ENCODE data around the gene PLN.

Gene PLN

DNA sequence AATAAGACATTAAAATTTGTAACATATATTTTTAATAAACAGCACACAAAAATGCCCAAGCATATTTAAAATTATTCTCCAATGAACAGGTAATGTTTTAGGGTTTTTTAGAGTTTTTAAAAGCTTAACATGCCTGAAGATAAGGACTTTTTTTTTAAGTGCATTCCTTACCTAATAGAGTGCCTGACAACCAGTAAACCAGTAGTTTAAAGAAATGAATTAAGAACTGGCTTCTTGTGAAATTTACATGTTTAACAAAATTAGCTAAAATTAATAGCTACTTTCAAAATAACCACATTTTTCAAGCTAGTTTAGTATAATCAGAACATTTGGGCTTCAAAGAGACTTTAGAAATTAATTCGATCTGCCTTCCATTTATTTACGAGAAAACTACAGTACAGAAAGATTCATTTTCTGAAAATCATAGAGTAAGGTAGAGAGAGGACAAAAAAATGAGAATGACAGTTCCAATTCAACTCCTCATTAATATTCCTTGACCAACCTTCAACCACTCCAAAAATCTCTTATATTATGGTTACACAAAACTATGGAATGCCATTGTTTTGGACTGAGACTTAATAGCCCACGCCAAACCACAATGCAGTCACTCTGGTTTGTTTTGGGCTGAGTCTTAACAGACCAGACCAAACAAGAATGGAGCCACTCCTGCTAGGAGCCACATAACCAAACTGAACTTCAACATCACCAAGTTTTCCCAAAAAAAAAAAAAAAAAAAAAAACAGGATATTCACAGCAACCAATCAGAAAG, 5.7 kb upstream of the PLN start:
- no peak for DNase-seq

DNA sequence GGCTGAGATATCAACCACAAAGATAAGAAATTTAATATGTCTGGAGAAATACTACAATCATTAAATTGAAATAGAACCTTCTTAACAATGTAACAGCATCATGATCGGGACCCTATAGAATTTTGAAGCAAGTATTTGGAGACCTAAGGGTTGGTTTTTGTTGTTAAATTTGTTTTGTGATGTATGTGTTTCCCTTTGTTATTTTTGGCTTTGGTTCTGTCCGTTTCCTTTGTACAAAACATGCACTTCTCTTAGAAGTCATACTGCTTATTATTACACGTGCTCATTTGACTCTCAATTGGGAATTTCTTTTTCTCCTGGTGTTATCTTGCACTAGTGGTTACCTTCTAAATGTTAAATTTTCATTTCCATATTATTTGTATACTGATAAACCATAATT, 4.0 kb upstream of the PLN start:
- no peak for DNase-seq

DNA sequence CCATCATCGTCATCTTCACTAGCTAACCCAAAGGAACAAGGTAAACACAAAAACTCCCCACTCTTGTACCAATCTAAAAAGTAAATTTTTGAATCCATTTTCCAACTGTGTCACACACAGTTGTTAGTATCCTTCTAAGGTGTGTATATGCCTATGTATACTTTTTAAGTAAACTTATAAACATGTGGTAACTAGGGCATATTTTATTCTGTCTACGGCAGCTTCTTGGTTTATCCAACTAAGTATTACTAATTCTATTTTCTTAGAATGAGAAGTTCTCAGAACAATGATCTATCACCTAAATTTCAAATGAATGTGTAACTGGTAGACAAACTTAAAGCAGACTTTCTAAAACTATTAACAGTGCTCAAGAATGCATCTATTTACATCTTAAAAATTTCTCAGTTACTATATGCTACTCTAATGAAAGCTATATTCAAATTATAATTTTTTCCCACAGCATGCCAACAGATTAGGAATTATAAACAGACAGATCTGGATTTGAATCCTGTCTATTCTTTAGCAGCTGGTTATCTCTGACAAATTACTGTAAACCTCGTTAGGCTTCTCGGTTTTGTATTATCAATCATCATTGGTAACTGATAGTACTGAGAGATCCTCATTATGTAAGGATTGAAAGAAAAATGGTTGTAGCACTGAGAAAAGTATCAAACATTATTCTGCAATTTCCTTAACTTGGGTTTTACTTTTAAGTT, 1.8 kb upstream of the PLN start:
- no peak for DNase-seq

DNA sequence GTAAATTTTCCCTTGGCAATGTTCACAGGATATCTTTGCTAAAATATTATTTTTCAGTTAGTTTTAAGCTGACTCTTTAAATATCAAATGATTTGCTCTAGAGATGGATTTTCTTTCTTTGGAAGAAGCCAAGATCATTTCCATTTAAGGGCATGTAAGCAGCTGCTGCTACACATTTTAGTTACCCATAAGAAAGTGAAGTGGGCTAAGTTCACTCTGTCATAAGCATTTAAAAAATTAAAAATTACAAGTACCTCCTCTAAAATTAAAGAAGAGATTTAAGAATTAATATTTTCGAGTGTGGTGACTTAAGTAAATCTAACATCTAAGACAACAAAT, 1.2 kb upstream of the PLN start:
- DNase-seq: no peak

DNA sequence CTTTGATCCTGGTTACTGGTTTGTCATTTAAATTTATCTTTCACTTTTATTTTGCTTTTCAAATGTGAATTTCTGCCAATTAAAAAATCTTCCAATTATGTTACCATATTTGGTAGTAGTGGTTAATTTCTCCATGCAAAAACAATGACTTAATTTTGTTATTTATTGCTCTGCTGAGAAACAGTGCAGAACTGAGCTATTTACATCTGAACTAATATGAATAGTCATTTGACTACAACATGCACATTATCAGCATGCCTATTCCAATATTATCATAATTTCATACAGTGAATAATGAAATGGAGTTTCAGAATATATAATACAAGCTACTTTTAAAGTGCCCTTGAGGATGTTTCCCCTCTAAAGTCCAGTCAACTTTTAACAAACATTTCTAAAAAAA, 517 bp downstream of the PLN start:
- no peak for DNase-seq

DNA sequence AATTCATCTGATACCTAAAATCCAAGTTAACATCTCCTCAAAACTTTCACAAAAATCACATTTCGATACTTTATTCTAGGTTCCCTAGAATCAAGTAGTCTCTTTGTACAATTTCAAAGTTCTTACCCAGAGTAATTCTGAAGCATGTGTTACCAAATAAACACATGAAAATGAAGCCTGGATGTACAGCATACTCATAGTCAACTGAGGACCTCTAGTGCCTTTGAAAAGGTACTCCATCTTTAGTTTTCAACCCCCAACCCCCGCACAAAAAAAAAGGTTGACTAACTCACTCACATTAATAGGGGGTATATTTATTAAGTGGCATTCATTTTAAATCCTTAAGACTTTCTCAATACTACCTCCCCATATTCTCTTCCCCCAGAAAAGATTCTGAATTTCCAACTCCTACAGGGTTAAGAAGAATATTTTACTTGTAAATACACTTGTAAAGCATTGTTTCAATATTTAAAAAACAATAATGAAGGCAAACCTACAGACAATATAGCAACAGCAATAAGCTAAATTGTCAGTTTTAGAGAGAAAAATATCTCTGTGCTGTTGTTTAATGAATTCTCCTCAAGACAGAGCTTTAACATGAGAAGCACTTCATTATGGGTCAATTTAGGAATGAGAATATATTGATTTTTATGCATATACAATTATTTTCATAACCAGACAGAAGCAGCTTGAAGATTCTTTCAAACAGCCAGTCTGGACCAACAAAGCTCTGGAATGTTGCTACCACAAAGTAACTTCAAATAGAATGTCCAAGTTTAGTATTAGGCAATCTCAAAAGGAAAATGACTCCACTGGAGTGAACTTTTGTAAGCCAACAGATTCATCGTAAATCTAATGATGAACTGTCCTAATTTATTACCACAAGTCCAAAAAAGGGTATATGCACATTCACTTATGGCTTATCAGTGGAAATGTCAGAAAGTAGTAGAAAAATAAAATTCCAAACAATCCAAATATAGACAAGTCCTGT, 3.3 kb downstream of the PLN start:
- peak; percentile 9 to 68 (median 45) for DNase-seq

DNA sequence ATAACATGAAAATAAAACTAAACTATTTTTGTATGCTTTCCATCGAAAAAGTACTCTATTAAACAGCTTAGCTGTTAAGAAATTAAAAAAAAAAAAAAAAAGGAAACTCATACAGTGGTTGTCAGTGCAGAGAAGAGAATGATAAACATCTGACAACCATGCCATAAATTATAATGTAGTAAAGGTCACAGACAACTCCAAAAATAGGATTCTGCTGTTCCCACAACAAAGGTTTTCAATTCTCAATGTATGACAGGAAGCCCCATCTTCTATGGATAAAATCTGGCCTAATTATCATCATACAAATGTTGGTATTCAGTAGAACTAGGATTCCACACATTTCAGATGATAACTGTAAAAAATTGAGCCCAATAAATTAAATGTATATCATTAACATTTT, 5.0 kb downstream of the PLN start:
- no peak for DNase-seq

DNA sequence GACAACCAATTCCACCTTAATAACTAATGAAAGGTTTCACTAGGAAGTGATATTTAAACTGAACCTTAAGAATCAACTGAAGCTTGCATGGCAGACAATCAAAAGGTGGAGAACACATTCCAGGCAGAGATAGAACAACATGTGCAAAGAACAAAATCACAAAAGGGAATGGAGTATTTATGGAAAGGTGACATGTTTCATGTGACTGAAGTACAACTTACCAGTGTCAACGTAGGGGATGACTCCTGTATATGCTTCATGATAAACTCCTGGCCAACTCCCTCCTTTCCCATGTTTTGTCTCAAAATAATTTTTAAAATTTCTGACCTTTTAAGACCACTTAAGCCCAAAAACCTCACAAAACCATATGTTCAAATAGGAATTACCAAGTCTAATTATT, 6.6 kb downstream of the PLN start:
- DNase-seq: no peak

DNA sequence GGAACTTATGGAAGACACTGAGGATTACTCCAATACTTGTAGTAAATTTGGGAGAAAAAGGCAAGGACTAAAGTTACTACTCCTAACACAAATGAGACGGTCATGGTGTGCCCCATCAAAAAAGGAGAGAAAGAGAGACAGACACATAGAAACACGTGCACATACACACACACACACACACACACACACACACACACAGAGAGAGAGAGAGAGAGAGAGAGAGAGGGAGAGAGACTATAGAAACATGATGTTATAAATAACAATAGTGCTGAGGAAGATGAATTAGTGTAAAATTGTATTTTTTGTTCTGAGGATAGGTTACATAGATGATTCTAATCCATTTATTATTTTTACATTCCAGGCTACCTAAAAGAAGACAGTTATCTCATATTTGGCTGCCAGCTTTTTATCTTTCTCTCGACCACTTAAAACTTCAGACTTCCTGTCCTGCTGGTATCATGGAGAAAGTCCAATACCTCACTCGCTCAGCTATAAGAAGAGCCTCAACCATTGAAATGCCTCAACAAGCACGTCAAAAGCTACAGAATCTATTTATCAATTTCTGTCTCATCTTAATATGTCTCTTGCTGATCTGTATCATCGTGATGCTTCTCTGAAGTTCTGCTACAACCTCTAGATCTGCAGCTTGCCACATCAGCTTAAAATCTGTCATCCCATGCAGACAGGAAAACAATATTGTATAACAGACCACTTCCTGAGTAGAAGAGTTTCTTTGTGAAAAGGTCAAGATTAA, 10.5 kb downstream of the PLN start:
- no peak for DNase-seq

DNA sequence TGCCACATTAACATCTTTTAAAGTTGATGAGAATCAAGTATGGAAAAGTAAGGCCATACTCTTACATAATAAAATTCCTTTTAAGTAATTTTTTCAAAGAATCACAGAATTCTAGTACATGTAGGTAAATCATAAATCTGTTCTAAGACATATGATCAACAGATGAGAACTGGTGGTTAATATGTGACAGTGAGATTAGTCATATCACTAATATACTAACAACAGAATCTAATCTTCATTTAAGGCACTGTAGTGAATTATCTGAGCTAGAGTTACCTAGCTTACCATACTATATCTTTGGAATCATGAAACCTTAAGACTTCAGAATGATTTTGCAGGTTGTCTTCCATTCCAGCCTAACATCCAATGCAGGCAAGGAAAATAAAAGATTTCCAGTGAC, 11.6 kb downstream of the PLN start:
- no peak for DNase-seq

DNA sequence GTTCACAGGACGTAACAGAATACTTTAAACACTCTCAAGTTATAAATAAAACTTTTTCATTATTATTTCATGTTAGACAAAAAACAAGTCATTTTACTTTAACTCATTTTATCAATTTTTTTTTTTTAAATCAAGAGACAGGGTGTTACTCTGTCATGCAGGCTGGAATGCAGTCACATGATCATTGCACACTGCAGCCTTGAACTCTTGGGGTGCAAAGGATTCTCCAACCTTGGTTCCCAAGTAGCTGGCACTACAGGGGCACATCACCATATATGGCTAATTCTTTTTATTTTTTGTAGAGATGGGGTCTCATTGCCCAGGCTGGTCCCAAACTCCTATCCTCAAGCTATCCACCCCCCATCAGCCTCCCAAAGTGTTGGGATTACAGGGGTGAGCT, 14.2 kb downstream of the PLN start:
- no peak for DNase-seq

DNA sequence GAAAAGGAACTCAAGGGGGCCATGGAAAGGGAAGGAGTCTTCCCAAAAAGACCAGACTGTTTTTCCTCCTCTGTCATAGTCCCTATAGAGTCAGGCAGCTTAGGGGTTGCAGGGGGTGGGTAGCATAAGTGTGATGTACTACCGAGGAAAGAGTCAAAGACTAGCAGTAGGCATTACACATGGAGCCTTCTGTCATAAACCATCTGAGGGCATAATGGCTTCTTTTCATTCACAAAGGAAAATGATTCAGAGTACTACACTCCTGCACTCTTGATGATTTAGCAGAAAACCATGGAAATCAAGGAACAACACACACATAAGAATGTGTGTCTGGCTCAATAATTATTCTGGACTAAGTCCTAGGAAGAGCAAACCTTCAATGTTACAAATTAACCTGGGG, 14.9 kb downstream of the PLN start:
- DNase-seq: no peak

DNA sequence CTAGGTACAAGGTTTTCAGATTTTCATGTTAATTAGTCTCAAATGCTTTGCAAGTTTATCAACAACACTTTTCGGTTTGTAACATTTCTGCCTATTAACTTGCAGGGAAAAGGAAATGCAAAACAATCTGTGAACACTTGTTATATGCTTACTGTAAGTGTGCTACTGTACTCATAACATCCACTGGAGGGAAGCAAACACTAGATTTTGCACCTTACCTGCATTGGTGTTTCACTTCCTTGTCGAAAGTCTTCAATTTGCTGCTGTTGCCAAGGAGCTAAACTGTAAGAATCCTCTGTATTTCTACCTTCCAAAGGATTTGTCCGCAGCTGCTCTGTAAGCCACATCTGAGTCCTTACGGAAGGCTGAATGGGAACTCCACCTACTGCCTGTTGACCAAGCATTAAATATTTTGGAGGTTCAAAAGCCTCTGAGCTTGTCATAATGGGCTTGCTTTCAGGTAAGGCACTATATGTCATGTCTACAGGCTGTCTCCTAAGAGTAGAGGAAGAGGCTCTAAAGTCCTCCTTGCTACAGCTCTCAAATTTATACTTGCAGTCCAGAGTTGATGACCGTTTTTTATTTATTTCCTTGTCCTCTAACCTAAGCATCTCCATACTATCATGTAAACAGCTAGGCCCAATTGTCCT, 17.3 kb downstream of the PLN start:
- peak; percentile 11 to 65 (median 27) for DNase-seq

DNA sequence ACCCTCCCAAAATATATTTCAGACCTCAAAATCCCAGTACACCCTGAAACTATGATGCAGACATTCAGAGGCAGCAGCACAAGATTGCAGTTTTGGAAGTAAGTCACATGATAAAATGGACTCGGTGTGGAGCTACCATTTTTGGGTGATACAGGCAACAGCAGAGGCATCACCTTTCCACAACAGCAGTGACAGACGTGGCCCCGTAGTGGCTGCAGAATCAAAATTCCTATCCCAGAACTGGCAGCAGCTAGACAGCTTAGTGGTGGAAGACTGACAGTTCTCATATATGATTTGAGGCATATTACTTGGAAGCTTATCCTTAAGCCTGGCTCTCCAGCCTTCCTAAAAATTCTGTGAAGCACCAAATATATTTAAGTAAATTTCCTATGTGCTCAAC, 19.9 kb downstream of the PLN start:
- DNase-seq: no peak

DNA sequence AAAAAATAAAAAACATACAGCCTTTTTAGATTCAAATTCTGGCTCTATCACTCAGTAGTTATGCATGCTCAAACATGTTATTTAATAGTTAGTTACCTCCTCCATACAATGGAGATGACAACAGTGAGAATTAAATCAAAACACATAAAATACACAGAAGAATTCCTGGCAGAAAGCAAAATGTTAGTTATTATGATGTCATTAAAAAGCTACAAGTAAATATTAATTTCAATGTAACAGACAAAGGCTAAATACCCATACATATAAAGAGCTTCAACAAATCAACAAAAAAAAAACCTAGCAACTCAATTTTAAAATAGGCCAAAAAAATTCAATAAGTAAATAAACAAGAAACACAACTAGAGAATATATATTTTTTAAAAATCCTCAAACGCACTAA, 21.4 kb downstream of the PLN start:
- DNase-seq: no peak

DNA sequence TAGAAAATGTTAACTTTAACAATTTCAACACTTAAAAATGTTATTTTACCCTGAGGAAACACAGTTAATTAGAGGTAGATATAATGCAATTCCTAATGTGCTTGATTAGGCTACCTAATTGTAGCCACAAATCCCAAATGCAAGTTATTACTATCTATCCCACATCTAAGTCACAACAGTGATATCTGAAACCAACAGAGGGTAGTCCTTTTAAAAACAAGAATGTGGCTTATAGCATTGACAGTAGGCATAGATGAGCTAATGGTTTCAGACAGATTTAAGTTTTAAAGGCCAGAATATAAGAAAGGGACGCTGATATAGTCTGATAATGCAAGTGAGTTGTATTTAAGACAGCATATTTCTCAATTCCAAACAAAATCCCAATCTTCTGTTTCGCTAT, 23.0 kb downstream of the PLN start:
- DNase-seq: no peak

DNA sequence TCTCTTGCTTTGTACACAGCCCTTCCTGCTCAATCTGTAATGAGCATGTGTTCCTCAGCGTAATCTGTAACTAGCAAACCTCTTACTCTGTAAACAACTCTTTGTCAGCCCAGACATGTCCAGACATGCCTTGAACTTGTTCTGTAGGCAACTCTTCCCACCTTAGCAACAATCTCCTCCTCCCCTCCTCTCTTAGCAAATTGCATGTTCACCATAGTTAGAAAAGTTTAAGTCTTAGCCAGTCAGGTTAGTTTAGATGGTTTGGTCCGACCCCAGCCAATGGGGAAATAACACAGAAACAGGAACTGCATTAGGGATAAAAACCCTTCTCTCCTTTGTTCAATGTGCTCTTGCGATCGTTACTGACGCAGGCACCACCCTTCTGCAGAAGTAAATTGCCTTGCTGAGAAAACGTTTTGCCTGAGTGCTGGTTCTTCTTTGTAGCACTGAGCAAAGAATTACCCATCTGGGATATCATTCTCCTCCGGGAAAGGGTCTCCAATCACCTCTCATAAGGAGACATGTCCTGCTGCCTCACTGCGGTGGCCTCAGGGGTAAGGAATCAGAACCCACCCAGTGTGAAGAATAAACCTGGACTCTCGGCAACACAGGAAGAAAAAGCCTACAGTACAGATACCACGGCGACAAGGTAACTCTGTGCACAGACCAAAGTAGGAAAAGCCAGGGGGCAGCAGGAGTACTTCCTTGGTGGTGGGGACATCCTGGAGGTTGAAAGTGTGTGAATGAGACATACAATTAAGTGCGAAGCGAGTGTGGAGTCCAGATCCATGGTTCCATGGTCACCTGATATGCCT, 26.2 kb downstream of the PLN start:
- DNase-seq: peak in 2 of 3 experiments; percentile 2 to 20

DNA sequence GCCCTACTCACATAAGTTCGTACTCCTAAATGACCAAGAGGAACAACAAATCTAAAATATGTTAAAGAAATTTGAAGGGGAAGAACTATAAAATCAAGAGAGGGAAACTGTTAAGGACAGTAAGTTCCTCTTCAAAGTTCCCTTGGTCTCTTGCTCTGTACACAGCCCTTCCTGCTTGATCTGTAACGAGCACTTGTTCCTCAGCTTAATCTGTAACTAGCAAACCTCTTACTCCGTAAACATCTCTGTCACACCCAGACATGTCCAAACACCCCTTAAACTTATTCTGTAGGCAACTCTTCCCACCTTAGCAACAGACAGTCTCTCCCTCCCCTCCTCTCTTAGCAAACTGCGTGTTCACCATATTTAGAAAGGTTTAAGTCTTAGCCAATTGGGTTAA, 29.9 kb downstream of the PLN start:
- no peak for DNase-seq

DNA sequence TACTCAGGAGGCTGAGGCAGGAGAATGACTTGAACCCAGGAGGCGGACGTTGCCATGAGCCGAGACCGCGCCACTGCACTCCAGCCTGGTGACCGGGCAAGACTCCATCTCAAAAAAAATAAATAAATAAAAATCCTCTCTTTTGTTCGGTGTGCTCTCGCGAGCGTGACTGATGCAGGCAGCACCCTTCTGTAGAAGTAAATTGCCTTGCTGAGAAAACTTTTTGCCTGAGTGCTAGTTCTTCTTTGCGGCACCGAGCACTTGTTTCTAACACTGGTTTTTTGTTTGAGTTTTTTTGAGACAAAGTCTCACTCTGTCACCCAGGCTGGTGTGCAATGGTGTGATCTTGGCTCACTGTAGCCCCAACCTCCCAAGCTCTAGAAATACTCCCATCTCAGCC, 30.5 kb downstream of the PLN start:
- no peak for DNase-seq

DNA sequence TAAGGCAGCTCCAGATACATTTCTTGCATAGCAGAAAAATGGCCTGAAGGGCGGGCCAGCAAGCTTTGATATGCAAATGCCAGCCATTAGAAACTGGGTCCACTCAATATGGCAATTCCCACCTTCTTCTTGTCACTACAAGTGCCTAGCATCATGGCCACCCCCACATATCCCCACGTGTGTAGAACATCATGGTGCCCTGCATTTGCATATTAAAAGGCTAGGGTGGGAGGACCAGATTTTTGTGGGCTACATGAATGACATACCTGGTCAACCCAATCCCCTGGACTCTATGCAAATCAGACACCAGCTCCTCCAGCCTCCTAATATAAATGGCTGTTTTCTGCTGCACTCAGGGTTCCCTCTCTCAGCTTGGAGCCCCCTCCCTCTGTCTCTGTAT, 31.7 kb downstream of the PLN start:
- no peak for DNase-seq

Data from NCI-H1417 (cell line).